GM19035 (cell line): ENCODE measurements around the gene CD300LF.

Experiments
- ATAC-seq: cut with Tn5 transposase; IDR thresholded peaks from one replicate; pipeline ENCODE4 v1.9.1; 2021; ENCODE audit not compliant: unreplicated experiment

CD300LF gene

GRCh38 chr17:74691151-74691550 is 21.6 kb downstream of the CD300LF start:
- no peak for ATAC-seq

GRCh38 chr17:74690409-74690825 is 22.3 kb downstream of the CD300LF start:
- no peak for ATAC-seq

GRCh38 chr17:74687886-74688285 is 24.8 kb downstream of the CD300LF start:
- ATAC-seq, result no peak

- ATAC-seq, result no peak
These were observed 26.0 kb downstream of the CD300LF start for GRCh38 chr17:74686761-74687160.

GRCh38 chr17:74682471-74683190 is 30.1 kb downstream of the CD300LF start:
- no peak for ATAC-seq

GRCh38 chr17:74682028-74682427 is 30.7 kb downstream of the CD300LF start:
- ATAC-seq, result no peak

- ATAC-seq, result no peak
These were observed 31.8 kb downstream of the CD300LF start for GRCh38 chr17:74680941-74681340.

- ATAC-seq, result no peak
These were observed 32.5 kb downstream of the CD300LF start for GRCh38 chr17:74680213-74680612.

GRCh38 chr17:74679374-74679773 is 33.3 kb downstream of the CD300LF start:
- ATAC-seq, result no peak

GRCh38 chr17:74678541-74678940 is 34.2 kb downstream of the CD300LF start:
- no peak for ATAC-seq

- ATAC-seq, result no peak
These were observed 34.9 kb downstream of the CD300LF start for GRCh38 chr17:74677558-74678466.

GRCh38 chr17:74671031-74671771 is 41.5 kb downstream of the CD300LF start:
- no peak for ATAC-seq

- no peak for ATAC-seq
These were observed 42.4 kb downstream of the CD300LF start for GRCh38 chr17:74670329-74670728.

- ATAC-seq, result no peak
These were observed 49.2 kb downstream of the CD300LF start for GRCh38 chr17:74663561-74663960.

GRCh38 chr17:74659889-74660288 is 52.8 kb downstream of the CD300LF start:
- no peak for ATAC-seq

GRCh38 chr17:74658620-74659019 is 54.1 kb downstream of the CD300LF start:
- ATAC-seq, result no peak

GRCh38 chr17:74654742-74655141 is 58.0 kb downstream of the CD300LF start:
- ATAC-seq, result no peak

- ATAC-seq, result no peak
These were observed 60.7 kb downstream of the CD300LF start for GRCh38 chr17:74652020-74652419.

GRCh38 chr17:74649909-74650308 is 62.8 kb downstream of the CD300LF start:
- ATAC-seq, result no peak

GRCh38 chr17:74647871-74648672 is 64.7 kb downstream of the CD300LF start:
- no peak for ATAC-seq

GRCh38 chr17:74646231-74646630 is 66.5 kb downstream of the CD300LF start:
- ATAC-seq, result no peak
